IPS-NIHi7 (cell line): ENCODE data around the gene ECEL1.
A peak's percentile ranks its signal among the peaks of the same experiment; 100 is the strongest.

ENCODE experiments used
- DNase-seq: peaks from one replicate; pipeline ENCODE4 v3.0.0; 2012; ENCODE audit warnings: mixed read lengths; ENCODE audit errors: extremely low spot score

The ECEL1 gene

DNA sequence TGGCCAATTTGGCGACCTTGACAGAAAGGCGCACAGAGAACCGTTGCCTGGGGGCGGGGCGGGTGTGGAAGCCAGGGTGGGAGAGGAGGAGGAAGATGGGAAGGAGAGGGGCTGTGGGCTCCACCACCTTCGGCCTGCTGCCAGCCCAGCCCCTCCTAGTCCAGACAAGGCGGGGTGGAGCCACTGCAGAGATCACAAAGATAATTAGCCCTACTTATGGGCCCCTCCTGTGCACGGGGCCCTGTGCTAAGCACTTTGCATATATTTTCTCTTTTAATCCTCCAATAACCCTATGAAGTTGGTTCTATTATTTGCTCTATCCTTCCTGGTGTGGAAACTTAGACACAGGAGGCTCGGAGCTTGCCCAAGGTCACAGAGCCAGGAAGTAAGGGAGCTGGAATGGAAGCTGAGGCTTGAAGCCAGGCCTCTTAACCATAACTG is 13.7 kb upstream of the ECEL1 start:
- DNase-seq, result no peak

DNA sequence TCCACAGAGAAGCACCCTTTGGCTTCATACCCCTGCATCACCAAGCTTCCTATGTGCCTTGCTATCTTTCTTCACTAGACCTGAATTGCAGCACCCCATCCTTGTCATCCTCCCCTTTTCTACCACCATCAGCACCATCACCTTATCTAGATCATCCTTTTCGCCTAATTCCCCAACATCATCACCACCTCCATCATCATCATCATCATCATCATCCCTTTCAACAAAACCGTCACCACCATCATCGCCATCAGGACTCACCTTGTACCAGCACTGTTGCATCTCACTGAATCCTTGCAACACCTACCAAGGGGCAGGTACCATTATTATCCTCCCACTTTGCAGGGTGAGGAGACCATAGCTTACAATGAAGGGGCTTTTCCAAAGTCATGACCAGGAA is 10.8 kb upstream of the ECEL1 start:
- DNase-seq, result no peak

DNA sequence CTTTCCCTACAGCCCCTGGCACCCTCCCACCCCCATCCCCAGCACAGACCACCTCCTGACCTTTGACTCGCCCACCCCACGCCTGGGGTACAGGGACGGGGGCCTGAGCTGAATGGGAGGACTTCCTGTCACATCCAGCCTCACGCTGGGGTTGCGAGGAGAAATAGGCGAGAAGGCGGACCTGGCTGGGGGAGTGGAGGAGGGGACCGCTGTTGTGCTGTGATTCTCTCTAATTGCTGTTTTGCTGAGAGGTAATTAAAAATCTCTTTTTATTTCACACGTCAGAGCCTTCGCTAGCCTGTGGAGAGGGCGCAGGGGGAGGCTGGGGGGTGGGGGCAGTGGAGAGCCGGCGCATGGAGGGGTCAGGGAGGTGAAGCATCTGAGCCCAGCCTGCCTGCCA is 9.7 kb upstream of the ECEL1 start:
- no peak for DNase-seq

DNA sequence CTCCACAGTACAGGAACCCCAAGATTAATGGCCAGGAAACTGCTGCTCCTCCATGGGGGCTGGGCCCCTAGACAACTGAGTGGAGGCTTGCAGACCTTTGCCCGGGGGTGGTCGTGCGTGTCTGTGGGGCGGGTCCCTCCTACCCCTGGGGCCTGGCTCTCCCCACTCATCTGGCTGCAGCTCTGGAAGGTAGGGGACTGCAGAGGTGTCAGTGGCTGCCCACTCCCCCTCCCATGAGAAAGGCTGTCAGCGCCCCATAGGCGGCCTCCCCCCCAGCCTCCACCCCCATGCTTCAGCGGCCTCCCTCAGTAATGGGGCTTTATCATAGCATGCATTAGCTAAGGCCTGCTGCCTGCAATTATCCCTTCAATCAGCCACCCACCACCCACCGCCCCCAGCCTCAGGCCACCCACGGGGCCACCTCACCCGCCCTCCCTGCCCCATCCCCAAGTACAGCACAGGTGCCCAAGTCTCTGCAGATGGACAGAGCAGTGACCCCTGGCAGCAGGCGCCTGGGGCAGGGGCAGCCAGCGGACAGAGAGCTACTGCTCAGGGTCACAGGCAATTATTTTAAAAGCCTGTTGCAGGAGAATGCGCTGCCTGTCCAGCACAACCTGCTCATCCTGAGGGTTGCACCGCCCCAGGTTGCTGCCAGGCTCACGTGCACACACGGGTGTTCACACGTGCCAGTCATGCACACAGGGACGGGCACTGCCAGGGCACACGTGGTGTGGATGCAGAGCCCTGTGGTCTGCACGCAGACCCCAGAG is 9.1 kb upstream of the ECEL1 start:
- DNase-seq, result no peak

DNA sequence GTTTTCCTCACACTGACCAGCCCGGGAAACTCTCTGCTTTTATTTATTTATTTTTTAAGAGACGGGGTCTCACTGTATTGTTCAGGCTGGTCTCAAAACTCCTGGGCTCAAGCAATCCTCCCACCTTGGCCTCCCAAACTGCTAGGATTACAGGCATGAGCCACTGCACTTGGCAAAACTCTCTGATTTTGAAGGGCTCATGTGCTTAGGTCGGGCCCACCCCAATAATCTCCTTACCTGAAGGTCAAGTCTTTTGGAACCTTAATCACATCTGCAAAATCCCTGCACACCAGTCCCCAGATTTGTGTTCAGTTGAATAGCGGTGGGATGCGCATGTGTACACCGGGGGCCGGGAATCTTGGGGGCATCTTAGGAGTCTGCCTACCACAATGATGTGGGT is 7.7 kb upstream of the ECEL1 start:
- no peak for DNase-seq

DNA sequence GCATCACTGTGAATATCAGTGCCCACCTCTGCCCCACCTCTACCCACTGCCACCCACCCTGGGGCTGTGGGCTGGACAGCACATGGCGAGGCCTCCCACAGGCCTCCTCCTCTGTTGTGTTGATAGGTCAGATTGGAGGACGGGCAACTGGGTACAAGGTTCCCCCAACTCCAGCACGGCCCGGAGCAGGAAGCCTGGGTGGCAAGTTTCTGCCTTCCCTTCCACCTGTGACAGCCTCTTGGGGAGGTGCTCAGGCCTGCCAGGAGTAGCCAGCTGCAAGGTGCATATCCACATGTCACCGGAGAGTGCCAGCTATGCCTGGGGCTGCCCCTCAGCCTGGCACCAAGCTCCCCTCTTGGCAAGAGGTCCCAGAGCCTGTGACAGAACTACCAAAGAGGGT is 6.9 kb upstream of the ECEL1 start:
- DNase-seq, result no peak

DNA sequence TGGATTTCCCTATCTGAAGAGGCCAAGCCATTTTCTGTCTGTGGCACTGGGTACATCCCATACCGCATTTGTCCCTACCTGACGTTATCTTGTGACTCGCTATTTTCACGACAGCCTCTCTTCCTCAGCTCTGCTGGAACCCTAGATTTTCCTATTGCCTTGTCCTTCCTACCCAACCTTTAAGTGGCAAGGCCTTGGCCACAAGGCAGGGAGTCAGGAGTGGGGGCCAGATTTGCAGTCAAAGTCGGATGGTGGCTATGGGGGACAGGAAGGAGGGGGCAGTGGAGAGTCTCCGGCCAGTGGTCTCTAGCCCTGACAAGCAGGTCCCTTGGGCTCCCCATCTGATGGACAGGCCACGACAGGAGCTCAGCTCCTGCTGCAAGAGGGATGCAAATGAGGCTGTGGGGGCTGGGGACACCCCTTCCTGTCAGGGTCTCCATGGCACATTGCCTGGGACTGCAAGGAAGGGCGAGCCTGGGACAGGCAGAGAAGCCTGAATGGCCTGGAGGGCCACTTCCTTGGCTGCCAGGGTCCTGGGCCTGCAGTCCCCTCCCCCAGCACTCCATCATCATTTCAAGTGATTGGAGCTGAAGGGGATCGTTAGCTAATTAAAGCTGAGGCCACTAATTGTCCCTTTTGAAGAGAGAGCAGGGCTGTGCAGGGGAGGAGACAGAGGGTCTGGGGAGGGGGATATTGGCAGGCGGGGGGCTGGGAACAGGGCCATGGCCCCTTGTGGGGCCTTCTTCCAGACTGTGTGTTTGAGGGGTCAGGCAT is 6.3 kb upstream of the ECEL1 start:
- no peak for DNase-seq

DNA sequence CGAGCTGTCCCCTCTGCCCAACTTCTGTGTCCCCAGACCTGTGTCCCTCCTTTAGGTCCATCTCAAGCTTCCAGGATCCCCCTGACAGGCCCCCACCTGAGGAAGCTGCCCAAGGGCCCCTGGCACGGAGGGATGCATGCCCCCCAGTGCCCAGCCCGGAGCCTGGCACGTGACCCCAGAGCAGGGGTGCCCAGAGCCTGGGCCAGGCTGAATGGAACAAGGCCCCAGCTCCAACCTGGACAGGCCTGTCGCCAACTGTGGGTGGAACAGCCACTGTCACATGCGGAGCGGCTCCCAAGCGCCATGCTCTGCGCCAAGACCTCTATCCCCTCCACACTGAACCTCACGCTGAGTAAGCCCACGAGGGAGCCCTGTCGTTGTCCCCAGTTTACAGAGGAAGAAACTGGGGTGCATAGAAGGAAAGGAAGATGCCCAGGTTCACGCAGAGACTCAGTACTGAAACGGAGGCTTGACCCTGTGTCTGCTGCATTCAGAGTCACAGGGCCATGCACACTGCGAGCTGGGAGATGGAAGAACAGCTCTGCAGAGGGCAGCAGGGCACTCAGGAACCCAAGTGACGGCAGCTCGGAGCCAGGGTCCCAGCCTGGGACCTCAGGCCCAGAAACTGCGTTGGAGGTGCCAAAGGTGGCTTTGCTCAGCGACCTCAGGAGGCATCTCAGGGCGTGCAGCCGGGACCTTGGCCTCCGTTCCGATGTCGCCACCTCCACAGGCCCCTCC is 5.5 kb upstream of the ECEL1 start:
- DNase-seq, result no peak

DNA sequence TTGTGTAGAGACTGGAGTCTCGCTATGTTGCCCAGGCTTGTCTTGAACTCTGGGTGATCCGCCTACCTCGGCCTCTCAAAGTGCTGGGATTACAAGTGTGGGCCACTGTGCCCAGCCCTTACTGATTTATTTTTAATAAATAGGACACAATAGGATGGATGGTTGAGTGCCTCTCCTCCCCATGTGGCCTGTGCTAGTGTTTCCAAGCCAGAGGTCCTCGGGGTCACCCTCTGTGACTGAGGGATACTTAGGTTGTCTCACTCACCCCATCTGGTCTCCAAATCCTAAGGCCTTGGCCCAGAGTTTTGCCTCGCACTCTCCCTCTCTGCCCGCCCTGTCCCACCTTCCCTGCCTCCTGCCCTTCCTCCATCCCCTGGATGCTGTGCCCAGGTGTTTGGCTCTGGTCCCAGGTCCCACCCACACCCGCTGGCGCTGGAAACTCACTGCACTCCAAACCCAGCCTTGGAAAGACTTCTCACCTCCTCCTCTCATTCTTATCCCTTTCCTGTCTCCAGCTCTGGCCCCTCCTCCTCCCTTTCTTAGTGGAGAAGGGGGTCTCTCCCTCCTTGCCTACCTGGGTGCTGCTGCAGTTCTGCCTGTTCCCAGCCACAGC is 4.7 kb upstream of the ECEL1 start:
- DNase-seq, result no peak

DNA sequence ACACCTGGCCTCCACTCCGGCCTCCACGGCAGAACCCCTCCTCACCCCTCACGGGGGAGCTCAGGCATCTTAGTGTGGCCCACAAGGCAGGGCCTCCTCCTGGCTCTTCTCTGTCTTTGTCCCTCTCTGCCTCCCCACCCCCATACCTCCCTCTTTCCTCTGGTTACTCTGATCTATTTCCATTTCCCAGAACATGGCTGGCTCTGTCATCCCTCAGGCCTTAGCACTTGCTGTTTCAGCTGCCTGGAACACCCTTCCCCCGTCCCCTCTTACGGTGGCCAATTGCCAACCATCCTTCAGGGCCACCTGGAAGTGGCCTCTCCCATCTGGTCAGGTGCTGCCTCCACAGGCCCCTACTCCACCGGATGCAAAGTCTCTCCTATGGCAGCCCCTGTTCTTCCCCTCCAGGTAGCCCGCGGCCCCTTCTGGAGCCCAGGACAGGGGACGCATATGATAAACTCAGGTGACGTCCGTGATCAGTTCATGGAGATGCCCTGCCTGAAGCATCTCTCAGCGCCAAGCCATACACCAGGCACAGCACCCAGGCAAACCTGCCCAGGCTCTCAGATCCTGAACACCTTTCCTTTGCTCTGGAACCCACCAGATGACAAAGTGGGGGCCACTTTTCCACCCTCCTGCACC is 3.6 kb upstream of the ECEL1 start:
- DNase-seq, result no peak

DNA sequence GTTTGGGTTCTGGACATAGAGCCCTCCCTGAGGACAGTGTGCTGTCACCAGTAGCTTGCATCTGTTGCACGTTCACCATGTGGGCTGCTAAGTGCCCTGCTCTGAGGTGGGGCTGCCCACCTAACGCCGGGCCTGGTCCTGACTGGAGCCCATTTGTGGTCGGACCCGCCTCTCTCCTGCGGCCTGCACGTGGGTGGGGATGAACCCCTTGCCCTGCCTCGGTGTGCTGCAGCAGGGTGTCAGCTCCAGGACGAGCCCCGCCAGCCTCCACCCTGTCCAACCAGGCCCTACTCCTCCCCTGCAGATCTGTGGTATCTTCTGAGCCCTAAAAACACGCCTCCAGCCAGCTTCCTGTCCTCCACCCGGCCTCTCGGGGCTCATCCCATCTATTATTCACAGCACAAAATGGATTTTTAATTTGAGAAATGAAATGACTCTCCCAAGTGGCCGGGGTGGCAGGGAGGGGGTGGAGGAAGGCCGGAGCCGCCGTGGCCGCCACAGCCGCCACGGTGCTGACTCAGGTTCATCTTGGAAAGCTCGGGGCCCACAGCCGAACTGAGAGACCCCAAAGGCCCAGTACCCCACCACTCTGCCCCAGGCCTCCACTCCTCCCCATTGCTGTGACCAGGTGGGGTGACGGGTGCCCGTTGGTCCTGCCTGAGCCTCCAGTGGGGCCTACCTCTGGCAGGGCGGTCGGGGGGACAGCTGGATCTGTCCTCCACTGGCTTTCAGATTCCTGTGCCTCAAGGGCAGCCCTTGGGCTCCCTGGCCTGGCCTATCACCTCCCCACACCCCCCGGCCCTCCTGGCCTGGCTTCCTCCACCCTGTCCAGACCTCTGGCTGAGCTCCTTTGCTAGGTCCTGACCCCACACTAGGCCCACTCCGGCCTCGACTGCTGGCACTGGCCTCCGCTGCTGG is 2.8 kb upstream of the ECEL1 start:
- no peak for DNase-seq

DNA sequence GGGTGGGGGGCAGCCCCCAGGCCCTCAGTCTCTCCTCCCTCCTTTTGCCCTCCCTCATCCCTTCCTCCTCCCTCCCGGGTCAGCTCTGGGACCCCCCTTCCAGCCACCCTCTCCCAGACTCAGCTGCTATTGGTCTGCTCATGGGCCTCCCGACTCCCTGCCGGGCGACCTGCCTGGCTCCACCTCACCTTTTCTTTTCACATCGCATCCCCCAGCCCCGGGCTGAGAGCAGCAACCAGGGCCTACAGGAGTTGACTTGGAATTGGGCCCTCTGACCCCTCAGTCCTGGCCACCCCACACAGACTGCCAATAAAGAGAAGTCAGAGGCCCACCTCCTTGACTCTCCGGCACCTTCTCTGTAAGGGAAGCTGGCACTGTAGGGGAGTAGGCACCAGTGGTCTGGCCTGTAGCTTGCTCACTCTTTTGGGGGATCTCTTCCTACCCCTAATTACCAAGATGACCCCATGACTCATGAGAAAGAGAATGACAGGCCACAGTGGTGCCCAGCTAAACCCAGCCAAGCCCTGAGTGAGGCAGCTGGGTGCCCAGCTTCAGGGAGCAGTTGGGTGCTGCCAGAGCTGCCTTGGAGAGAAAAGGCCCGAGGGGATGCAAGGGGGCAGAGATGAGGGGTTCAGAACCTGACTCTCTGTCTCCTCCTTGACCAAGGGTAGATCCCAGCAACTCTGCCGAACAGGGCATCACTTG is 2.0 kb upstream of the ECEL1 start:
- no peak for DNase-seq

DNA sequence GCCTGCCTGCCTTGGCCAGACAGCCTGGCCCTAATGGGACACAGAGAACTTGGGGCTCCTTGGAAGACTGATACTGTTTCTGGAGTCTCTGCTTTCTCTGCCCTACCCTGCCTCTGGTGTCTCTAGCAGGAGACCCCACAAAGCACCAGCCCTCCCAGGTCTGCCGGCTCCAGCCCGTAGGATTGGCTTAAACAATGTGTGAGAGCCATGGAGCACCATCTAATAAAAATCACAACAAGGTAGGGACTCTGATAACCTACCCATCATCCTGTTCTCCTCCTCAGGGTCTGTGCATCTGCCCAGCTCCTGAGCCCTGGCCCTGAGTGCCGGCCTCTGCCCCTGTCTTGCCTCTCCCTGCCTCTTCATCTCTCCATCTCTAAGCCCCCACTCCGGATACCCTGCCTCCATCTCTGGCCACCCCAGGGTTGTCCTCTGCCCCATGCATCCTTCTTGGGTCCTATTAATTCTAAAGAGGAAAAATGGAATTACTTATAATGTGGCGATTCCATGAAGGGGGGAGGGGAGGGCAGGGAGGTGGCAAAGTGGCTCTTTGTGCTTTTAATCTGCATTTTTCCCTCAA is 1.2 kb upstream of the ECEL1 start:
- no peak for DNase-seq

DNA sequence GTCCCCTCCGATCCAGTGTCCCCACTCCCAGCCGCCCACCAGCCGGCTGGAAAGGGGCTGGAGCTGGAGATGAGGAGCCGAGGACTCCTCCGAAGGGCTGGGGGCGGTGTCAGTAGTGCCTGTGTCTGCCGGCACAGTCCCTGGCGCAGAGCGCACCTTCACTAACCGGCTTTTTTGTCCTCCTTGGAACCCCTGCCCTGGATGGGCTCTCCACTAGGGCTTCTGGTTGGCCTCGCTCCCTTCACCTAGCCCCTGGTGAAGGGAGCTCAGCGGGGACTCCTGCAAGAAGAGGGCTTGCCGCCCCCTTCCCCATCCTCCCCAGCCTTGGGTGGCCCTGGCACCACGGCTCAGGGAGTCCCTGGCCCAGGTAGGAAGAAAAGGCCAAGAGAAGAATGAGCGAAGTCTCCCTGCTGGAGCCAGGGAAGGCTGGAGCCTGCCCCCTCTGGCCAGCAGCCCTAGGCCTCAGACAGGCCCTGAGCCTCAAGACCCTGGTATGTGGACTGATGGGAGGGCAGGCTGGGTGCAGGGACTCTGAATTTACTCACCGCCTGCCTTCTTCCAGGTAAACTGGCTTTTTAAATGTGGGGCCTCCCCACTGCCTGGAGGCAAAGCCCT is 570 bp upstream of the ECEL1 start:
- peak; percentile 70 for DNase-seq

DNA sequence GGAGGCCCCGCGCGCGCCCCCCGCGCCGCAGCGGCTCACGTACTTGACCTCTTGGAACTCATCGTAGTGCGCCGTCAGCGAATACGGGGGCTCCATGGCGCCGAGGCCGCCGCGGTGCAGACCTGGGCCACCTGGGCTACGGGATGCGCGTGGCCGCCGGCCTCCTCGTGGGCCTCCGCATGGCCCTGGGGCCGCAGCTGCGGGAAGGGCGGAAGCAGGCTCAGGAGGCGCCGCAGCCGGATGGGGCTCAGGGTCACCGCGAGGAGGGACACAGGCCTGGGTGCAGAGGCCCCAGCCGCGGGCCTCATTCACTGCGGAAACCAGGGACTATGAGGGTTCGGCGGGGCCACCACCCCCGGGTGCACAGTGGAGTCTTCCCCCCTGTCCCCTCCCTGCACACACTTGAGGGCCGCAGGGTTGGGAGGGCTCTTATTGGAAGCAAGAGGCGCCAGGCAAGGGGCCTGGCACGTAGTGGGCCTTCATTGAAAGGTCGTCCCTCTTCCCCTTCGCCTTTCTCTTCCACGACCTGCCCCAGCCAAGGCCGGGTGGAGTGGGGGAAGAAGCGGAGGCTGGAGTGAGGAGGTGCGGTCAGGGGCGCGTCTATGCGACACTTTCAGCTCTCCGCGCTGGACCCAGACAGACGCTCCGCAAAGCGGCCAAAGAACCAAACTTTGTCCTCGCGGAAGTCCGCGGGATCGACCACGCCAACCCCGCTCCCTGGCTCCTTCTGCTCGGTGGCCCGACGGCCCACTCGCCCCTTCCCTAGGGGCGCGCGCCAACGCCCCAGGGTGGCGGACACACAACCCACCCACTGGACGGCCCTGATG is 863 bp downstream of the ECEL1 start:
- no peak for DNase-seq

DNA sequence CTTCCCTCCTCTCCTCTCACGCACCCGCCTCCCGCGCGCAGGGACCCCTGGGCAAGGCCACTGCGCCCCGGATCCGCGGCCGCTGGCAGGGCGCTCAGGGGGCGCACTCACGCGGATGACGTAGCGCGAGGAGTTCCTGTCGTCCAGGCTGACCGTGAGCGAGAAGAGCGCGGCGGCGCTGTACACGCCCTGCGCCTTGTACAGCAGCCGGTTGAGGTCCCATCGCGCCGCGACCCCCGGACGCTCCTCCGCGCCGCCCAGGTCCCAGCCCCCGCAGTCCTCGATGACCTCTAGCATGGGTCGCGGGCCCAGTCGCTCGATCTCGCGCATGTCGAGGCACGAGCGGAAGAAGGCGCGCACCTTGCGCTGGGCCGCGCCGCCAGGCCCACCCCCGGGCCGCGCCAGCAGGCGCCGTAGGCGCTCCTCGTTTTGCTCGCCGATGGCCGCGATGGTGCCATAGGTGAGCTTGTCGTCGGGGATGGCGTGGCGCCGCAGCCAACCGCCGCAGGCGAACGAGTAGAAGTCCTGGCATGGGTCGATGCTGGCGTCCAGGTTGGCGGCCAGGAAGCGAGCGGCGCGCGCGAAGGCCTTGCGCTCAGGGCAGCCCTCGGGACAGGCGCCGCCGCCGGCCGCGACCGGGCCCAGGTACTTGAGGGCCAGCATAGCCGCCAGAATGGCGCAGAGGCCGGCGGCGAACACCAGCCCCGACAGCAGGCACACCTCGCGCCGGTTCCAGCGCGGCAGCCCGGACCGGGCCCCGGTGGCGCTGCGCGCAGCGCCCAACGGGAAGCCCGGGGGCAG is 1.7 kb downstream of the ECEL1 start:
- no peak for DNase-seq

DNA sequence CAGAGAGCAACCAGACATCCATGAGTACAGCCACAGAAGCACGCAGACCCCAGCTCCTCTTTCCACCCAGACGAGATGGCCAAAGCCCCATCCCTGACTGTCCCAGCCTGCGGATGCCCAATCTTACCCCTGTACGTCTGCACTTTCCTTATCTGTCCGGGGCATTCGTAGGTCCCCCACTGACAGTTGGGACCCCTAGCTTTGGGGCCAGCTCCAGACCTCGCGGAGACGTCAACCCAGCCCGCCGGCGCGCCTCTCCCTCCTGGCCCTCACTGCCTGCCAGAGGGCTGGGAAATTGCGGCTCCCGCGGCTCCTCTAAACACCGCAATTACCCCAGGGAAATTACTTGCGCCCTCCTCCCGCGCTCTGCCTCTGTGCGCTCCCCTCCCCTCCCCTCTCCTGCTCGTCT is 2.3 kb downstream of the ECEL1 start:
- DNase-seq, result no peak
